Esophagus squamous epithelium (tissue), 5 donors: ENCODE results near the gene NKD2. TPM values are rescaled to one million over a fixed set of nuclear protein-coding genes. Genes with fewer than 3 reads are reported as not detected.
"Not testable (repeated sequence)": the region's sequence is repeated elsewhere in the genome, so short reads cannot be mapped to it uniquely, and the experiment has no call there.

Source experiments
- DNase-seq: peaks from one replicate; lab custom pipeline; 2025; lab: John Stamatoyannopoulos, UW
- H3K27ac ChIP-seq, 4 donors: fragments of 200-600 bp; sonication (generic); one replicate each; pipeline ENCODE4 v1.5.1; 2016 to 2019; ENCODE audit warnings: mild to moderate bottlenecking in 1 of 4
- H3K27me3 ChIP-seq, 4 donors: fragments of 200-600 bp; sonication (generic); 1 replicate in 3 of 4; 2 replicates in 1 of 4; pipeline versions ENCODE4 v1.5.1 to v1.6.0; 2017 to 2021; ENCODE audit warnings: antibody characterized with exemption in 1 of 4
- H3K36me3 ChIP-seq, 3 donors: fragments of 200-600 bp; sonication (generic); one replicate each; pipeline ENCODE4 v1.5.1; 2016 to 2019
- H3K4me1 ChIP-seq, 3 donors: fragments of 200-600 bp; sonication (generic); one replicate each; pipeline ENCODE4 v1.5.1; 2017 to 2019
- H3K4me3 ChIP-seq, 4 donors: fragments of 200-600 bp; sonication (generic); 1 replicate in 3 of 4; 2 replicates in 1 of 4; pipeline ENCODE4 v1.5.1; 2016 to 2019; ENCODE audit warnings: mild to moderate bottlenecking in 2 of 4, moderate library complexity in 1 of 4
- H3K9me3 ChIP-seq, 3 donors: fragments of 200-600 bp; sonication (generic); one replicate each; pipeline ENCODE4 v1.5.1; 2016 to 2019
- CTCF ChIP-seq, 6 experiments: fragments of 450-650 bp in 4 of 6; fragments of 200-600 bp in 2 of 6; sonication (generic) in 2 of 6; IDR thresholded peaks; one replicate each; pipeline ENCODE4 v1.5.1; 2016 to 2019; ENCODE audit warnings: antibody characterized with exemption in 6 of 6, mild to moderate bottlenecking in 4 of 6, moderate library complexity in 4 of 6
- POLR2A ChIP-seq, 4 donors: fragments of 450-650 bp; IDR thresholded peaks; one replicate each; pipeline ENCODE4 v1.6.1; 2017; ENCODE audit warnings: antibody characterized with exemption in 4 of 4, mild to moderate bottlenecking in 4 of 4, moderate library complexity in 3 of 4
- WGBS, 2 donors: methylation state at CpG; one replicate each; pipeline ENCODE4 v1.1.5; 2018; 5-methylcytosine and 5-hydroxymethylcytosine counted together
- intact Hi-C: fragments of 100-400 bp; cut with DNase I; formaldehyde crosslinking; loops from one replicate; pipeline ENCODE4 v1.15.0; 2022
- total RNA-seq, 4 donors: library from RNA; depleted of rRNA; stranded (reverse); fragments of >200 nt; gene quantifications; one replicate each; pipeline ENCODE4 v1.1.0, GENCODE V29; 2016
- donor health status: DM: yes; HTN: yes; CAD: no.

Gene NKD2
- total RNA-seq, 4 donors from 2014 or later: 1.2 to 11.3 (median 1.5) TPM

GRCh38 chr5:1079486-1079885, 70.9 kb downstream of the NKD2 start:
- intact Hi-C loops: no loop called here
- DNase-seq: no peak
- H3K27ac ChIP-seq: no peak overlapping the region
- 76 to 80% methylated on average over 1 to 3 of the region's 18 CpGs for WGBS, 2 donors
- H3K4me3 ChIP-seq: no peak overlapping the region
- no peaks in the 10 kb centered on the region for H3K4me1 ChIP-seq
- no peaks in the 10 kb centered on the region for H3K9me3 ChIP-seq
- TF ChIP-seq CTCF (IDR thresholded peaks at IDR 0.05) (no peak), POLR2A (IDR thresholded peaks at IDR 0.05) (no peak)
- peaks cover 9 to 90% (median 12%) of the 10 kb centered on the region in 3 donors for H3K36me3 ChIP-seq
- H3K27me3 ChIP-seq: no peaks in the 10 kb centered on the region

DNA sequence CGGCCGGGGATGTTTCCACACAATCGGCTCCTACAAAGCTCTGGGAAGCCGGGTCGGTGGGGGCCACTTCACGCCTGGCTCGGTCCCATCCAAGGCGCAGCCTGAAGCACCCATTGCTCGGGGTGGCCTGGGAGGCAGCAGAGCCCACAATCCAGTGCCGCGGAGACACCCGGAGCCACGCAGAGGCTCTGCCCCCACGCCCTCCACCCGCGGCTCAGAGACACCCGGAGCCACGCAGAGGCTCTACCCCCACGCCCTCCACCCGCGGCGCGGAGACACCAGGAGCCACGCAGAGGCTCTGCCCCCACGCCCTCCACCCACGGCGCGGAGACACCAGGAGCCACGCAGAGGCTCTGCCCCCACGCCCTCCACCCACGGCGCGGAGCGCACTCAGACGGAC, 71.4 kb downstream of the NKD2 start:
- Histone ChIP-seq H3K36me3 (peaks cover 9 to 90% (median 16%) of the 10 kb centered on the region in 3 donors), H3K9me3 (no peaks in the 10 kb centered on the region), H3K4me1 (no peaks in the 10 kb centered on the region), H3K4me3 (no peak overlapping the region), H3K27ac (no peak overlapping the region), H3K27me3 (no peaks in the 10 kb centered on the region)
- no CpG with 5 or more reads among the region's 35 CpGs for WGBS, 2 donors
- intact Hi-C loops: no loop called here
- TF ChIP-seq CTCF (IDR thresholded peaks at IDR 0.05) (no peak), POLR2A (IDR thresholded peaks at IDR 0.05) (no peak)
- no peak for DNase-seq

- no peak for DNase-seq
- Histone ChIP-seq H3K27ac (no peak overlapping the region), H3K4me1 (no peaks in the 10 kb centered on the region), H3K9me3 (no peaks in the 10 kb centered on the region), H3K27me3 (no peaks in the 10 kb centered on the region), H3K36me3 (peaks cover 9 to 90% (median 16%) of the 10 kb centered on the region in 3 donors), H3K4me3 (no peak overlapping the region)
- WGBS, 2 donors: 71 to 76% methylated on average over 12 to 17 of the region's 18 CpGs
- no peak for TF ChIP-seq POLR2A (IDR thresholded peaks at IDR 0.05)
- TF ChIP-seq CTCF (IDR thresholded peaks at IDR 0.05): no peak
- intact Hi-C loops: no loop called here
Observed at GRCh38 chr5:1080432-1080831, 71.8 kb downstream of the NKD2 start.

- H3K27me3 ChIP-seq: no peaks in the 10 kb centered on the region
- 78 to 80% methylated on average over 6 to 11 of the region's 26 CpGs for WGBS, 2 donors
- no peaks in the 10 kb centered on the region for H3K9me3 ChIP-seq
- no peak overlapping the region for H3K27ac ChIP-seq
- DNase-seq: no peak
- intact Hi-C loops: no loop called here
- TF ChIP-seq POLR2A (IDR thresholded peaks at IDR 0.05) (no peak), CTCF (IDR thresholded peaks at IDR 0.05) (no peak)
- no peak overlapping the region for H3K4me3 ChIP-seq
- peaks cover 9 to 90% (median 10%) of the 10 kb centered on the region in 3 donors for H3K36me3 ChIP-seq
- no peaks in the 10 kb centered on the region for H3K4me1 ChIP-seq
Observed at GRCh38 chr5:1081519-1081918, 72.9 kb downstream of the NKD2 start.

- H3K9me3 ChIP-seq, DNase-seq, H3K27me3 ChIP-seq, H3K4me3 ChIP-seq, H3K27ac ChIP-seq, intact Hi-C loops, H3K4me1 ChIP-seq: not testable (repeated sequence)
- H3K36me3 ChIP-seq: peaks cover 9 to 90% (median 17%) of the 10 kb centered on the region in 3 donors
- no CpG with 5 or more reads among the region's 15 CpGs for WGBS, 2 donors
Observed at GRCh38 chr5:1083026-1083425, 74.4 kb downstream of the NKD2 start.
